ENCODE data around the gene PIGQ. TPM values are rescaled to one million over a fixed set of nuclear protein-coding genes. Genes with fewer than 3 reads are reported as not detected.

Gene PIGQ
- polyA plus RNA-seq, 3 donors, result 11.4 to 39.8 (median 12.1) TPM

DNA sequence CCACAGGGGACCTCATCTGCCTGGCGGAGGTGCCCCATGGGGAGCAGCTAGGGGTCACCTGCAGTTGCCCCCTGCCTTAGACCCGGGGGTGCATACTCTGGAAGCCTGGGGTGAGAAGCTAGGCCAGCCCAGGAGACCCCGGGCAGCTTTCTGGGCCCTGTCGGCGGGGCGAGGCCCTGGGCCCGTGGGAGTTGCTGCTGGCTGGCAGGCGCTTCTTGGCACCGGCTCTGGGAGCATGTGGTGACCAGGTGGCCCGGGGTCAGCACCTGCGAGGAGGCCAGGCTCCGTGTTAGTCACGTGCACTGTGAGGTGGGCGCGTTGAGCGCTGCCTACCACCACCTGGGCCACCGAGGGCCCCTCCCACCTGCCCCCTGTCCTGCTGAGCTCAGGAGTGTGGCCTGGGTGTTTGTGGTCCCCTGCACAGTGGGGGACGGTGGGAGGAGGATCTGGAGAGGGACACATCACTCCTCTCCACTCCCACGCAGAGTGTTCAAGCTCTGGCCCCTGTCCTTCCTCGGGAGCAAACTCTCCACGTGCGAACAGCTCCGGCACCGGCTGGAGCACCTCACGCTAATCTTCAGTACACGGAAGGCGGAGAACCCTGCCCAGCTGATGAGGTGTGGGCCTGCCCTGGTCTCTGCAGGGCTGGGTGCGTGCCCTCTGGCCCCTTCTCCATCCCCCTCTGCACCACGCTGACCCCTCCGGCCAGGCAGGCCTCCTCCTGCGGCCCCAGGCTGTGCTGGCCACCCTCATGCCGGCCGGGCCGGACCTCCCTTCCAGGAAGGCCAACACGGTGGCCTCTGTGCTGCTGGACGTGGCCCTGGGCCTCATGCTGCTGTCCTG is 5.8 kb downstream of the PIGQ start:
- WGBS (ENCODE audit: insufficient coverage), result 93% methylated on average over 32 of the region's 36 CpGs
- peaks cover 4 to 6% of the 10 kb centered on the region in 2 donors for H3K36me3 Mint-ChIP-seq
- TF ChIP-seq, protein P1, sequence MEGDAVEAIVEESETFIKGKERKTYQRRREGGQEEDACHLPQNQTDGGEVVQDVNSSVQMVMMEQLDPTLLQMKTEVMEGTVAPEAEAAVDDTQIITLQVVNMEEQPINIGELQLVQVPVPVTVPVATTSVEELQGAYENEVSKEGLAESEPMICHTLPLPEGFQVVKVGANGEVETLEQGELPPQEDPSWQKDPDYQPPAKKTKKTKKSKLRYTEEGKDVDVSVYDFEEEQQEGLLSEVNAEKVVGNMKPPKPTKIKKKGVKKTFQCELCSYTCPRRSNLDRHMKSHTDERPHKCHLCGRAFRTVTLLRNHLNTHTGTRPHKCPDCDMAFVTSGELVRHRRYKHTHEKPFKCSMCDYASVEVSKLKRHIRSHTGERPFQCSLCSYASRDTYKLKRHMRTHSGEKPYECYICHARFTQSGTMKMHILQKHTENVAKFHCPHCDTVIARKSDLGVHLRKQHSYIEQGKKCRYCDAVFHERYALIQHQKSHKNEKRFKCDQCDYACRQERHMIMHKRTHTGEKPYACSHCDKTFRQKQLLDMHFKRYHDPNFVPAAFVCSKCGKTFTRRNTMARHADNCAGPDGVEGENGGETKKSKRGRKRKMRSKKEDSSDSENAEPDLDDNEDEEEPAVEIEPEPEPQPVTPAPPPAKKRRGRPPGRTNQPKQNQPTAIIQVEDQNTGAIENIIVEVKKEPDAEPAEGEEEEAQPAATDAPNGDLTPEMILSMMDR (IDR thresholded peaks at IDR 0.05), result no peak
- H3K9ac ChIP-seq (ENCODE audit: insufficient read depth, low read length, poor library complexity, severe bottlenecking), result no peak overlapping the region
- no peak for DNase-seq
- no peaks in the 10 kb centered on the region for H3K27me3 ChIP-seq (ENCODE audit: control insufficient read depth in 2 of 2, insufficient read depth in 2 of 2, low read length in 2 of 2)
- H3K79me2 ChIP-seq (ENCODE audit: insufficient read depth, low read length), result peaks cover 10% of the 10 kb centered on the region
- peaks cover 6 to 9% of the 10 kb centered on the region in 2 donors for H3K4me1 ChIP-seq (ENCODE audit: control insufficient read depth in 1 of 2, insufficient read depth in 2 of 2, low read length in 2 of 2)
- intact Hi-C loops (cut with micrococcal nuclease), result loop anchor here (5.0 kb wide), 2 partner anchors 37 to 87 kb away; no protein-coding TSS in a partner anchor
- peaks cover 14% of the 10 kb centered on the region for H3K4me1 Mint-ChIP-seq
- H3K27ac Mint-ChIP-seq, result no peak overlapping the region
- H3K36me3 ChIP-seq (replicated peaks in 1 of 2; ENCODE audit: control insufficient read depth in 1 of 2, insufficient read depth in 2 of 2, low read length in 2 of 2), result peaks cover 11 to 13% of the 10 kb centered on the region in 2 donors
- H4K20me1 ChIP-seq (ENCODE audit: insufficient read depth, low read length), result no peaks in the 10 kb centered on the region
- H3K9me3 Mint-ChIP-seq, result peaks cover 0 to under 1% (median 0%) of the 10 kb centered on the region in 7 donors
- H3K9me3 ChIP-seq (replicated peaks in 1 of 2; ENCODE audit: control insufficient read depth in 1 of 2, insufficient read depth in 1 of 2, low read length in 2 of 2), result no peaks in the 10 kb centered on the region
- H3K4me3 ChIP-seq (replicated peaks in 1 of 3; ENCODE audit: low read depth in 2 of 3, low read length in 3 of 3), result no peak overlapping the region
- no peak overlapping the region for H3K4me3 Mint-ChIP-seq
- H3K27me3 Mint-ChIP-seq (ENCODE audit: low read depth in 3 of 3), result peaks cover 0 to 6% (median 2%) of the 10 kb centered on the region in 3 donors
- H3K27ac ChIP-seq (ENCODE audit: low read depth in 1 of 2, low read length in 2 of 2), result no peak overlapping the region
- no peak overlapping the region for H2AFZ ChIP-seq (ENCODE audit: insufficient read depth, low read depth, low read length, poor library complexity, severe bottlenecking)
- H3K4me2 ChIP-seq (replicated peaks; ENCODE audit: extremely low read depth, low read length, poor library complexity, severe bottlenecking), result no peak overlapping the region

DNA sequence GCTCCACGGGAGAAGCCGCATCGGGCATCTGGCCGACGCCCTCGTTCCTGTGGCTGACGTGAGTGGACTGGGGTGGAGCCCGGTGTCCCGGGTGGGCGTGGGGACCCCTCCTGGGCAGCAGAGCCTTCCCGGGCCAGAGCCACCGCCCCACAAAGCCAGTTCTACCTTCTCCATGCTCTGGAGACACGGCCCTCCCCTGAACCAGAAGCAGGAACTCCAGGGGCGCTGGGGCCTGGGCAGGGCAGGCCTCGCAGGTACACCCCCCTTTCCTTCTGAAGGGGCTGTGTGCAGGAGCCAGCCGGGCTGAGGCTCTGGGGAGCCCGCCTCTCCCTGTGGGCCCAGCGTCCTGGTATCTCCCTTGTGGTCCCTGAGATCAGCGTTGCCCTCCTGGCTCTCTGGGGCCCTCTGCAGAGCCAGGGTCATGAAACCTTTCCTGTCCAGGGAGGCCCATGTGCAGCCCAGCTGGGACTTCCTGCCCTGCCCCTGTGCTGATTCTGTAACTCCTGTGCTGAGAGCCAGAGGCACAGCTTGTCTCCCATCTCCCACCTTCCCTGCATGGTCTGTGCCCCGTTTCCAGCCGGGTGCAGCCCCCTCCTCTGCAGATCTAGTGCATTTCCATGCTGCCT is 6.5 kb downstream of the PIGQ start:
- Histone ChIP-seq H3K9ac (ENCODE audit: insufficient read depth, low read length, poor library complexity, severe bottlenecking) (no peak overlapping the region), H2AFZ (ENCODE audit: insufficient read depth, low read depth, low read length, poor library complexity, severe bottlenecking) (no peak overlapping the region), H3K79me2 (ENCODE audit: insufficient read depth, low read length) (peaks cover 4% of the 10 kb centered on the region), H3K4me3 (replicated peaks in 1 of 3; ENCODE audit: low read depth in 2 of 3, low read length in 3 of 3) (no peak overlapping the region), H3K36me3 (replicated peaks in 1 of 2; ENCODE audit: control insufficient read depth in 1 of 2, insufficient read depth in 2 of 2, low read length in 2 of 2) (peaks cover 11 to 13% of the 10 kb centered on the region in 2 donors), H3K27me3 (ENCODE audit: control insufficient read depth in 2 of 2, insufficient read depth in 2 of 2, low read length in 2 of 2) (no peaks in the 10 kb centered on the region), H4K20me1 (ENCODE audit: insufficient read depth, low read length) (no peaks in the 10 kb centered on the region), H3K27ac (ENCODE audit: low read depth in 1 of 2, low read length in 2 of 2) (no peak overlapping the region), H3K4me1 (ENCODE audit: control insufficient read depth in 1 of 2, insufficient read depth in 2 of 2, low read length in 2 of 2) (peaks cover 0 to 2% of the 10 kb centered on the region in 2 donors), H3K9me3 (replicated peaks in 1 of 2; ENCODE audit: control insufficient read depth in 1 of 2, insufficient read depth in 1 of 2, low read length in 2 of 2) (no peaks in the 10 kb centered on the region), H3K4me2 (replicated peaks; ENCODE audit: extremely low read depth, low read length, poor library complexity, severe bottlenecking) (no peak overlapping the region)
- H3K27me3 Mint-ChIP-seq (ENCODE audit: low read depth in 3 of 3), result peaks cover 0 to 4% (median 2%) of the 10 kb centered on the region in 3 donors
- no peaks in the 10 kb centered on the region for H3K9me3 Mint-ChIP-seq
- H3K27ac Mint-ChIP-seq, result peak overlapping the region in 1 of 7 donors; percentile 57
- 83% methylated on average over 12 of the region's 21 CpGs for WGBS (ENCODE audit: insufficient coverage)
- H3K4me1 Mint-ChIP-seq, result peaks cover 7% of the 10 kb centered on the region
- no peak overlapping the region for H3K4me3 Mint-ChIP-seq
- no peak for DNase-seq
- intact Hi-C loops (cut with micrococcal nuclease), result loop anchor here (5.0 kb wide), 2 partner anchors 36 to 86 kb away; no protein-coding TSS in a partner anchor
- TF ChIP-seq, protein P1 (IDR thresholded peaks at IDR 0.05), result no peak
- H3K36me3 Mint-ChIP-seq, result peaks cover 4 to 8% of the 10 kb centered on the region in 2 donors

All from CD14-positive monocyte (primary cell).